Neural progenitor cell (in vitro differentiated cells): Measurements from ENCODE around the gene PLCD3. TPM values are rescaled to one million over a fixed set of nuclear protein-coding genes. Genes with fewer than 3 reads are reported as not detected.

Experiments
- DNase-seq: peaks from one replicate; pipeline ENCODE4 v3.0.0-alpha.2; 2016; ENCODE audit warnings: low spot score
- H2AFZ ChIP-seq: fragments of 200-600 bp; sonication (generic); replicated peaks from 2 replicates; pipeline ENCODE4 v1.6.1; 2016; ENCODE audit warnings: antibody characterized with exemption
- H3F3A ChIP-seq: fragments of 200-600 bp; sonication (generic); 2 replicates; pipeline ENCODE4 v1.6.1; 2016; ENCODE audit warnings: antibody characterized with exemption, low read depth
- H3K27ac ChIP-seq: fragments of 200-600 bp; sonication (generic); 2 replicates; pipeline ENCODE4 v1.5.1; 2016; ENCODE audit warnings: mild to moderate bottlenecking
- H3K27me3 ChIP-seq: fragments of 200-600 bp; sonication (generic); 2 replicates; pipeline ENCODE4 v1.6.1; 2016; ENCODE audit warnings: mild to moderate bottlenecking, moderate library complexity
- H3K36me3 ChIP-seq: fragments of 200-600 bp; sonication (generic); 2 replicates; pipeline ENCODE4 v1.5.1; 2016
- H3K4me1 ChIP-seq: fragments of 200-600 bp; sonication (generic); 2 replicates; pipeline ENCODE4 v1.6.1; 2016; ENCODE audit warnings: mixed run types
- H3K4me2 ChIP-seq: fragments of 200-600 bp; sonication (generic); 2 replicates; pipeline ENCODE4 v1.6.1; 2016
- H3K4me3 ChIP-seq: fragments of 200-600 bp; sonication (generic); 2 replicates; pipeline ENCODE4 v1.5.1; 2016
- H3K79me2 ChIP-seq: fragments of 200-600 bp; sonication (generic); 2 replicates; pipeline ENCODE4 v1.6.1; 2016; ENCODE audit warnings: low read depth
- H3K9ac ChIP-seq: fragments of 200-600 bp; sonication (generic); 2 replicates; pipeline ENCODE4 v1.6.1; 2016
- H3K9me3 ChIP-seq: fragments of 200-600 bp; sonication (generic); 2 replicates; pipeline ENCODE4 v1.5.1; 2016; ENCODE audit warnings: low read depth
- H4K20me1 ChIP-seq: fragments of 200-600 bp; sonication (generic); 2 replicates; pipeline ENCODE4 v1.6.1; 2016; ENCODE audit warnings: low read depth
- H3K27ac Mint-ChIP-seq: 3 replicates; pipeline ENCODE4 v1.8.0; 2021; ENCODE audit warnings: mixed read lengths
- H3K27me3 Mint-ChIP-seq: 2 replicates; pipeline ENCODE4 v1.8.0; 2022; ENCODE audit warnings: low read depth, mild to moderate bottlenecking, inconsistent platforms, moderate library complexity, mixed read lengths; ENCODE audit not compliant: insufficient read depth
- H3K36me3 Mint-ChIP-seq: 3 replicates; pipeline ENCODE4 v1.8.0; 2021; ENCODE audit warnings: mixed read lengths
- H3K4me1 Mint-ChIP-seq: 3 replicates; pipeline ENCODE4 v1.8.0; 2021; ENCODE audit warnings: mixed read lengths
- H3K4me3 Mint-ChIP-seq: 3 replicates; pipeline ENCODE4 v1.8.0; 2021; ENCODE audit warnings: mild to moderate bottlenecking, moderate library complexity, mixed read lengths
- H3K9me3 Mint-ChIP-seq: 3 replicates; pipeline ENCODE4 v1.8.0; 2020; ENCODE audit warnings: mixed read lengths
- CTCF ChIP-seq: fragments of 200-600 bp; sonication (generic); IDR thresholded peaks from 2 replicates; pipeline ENCODE4 v1.5.1; 2017; ENCODE audit warnings: antibody characterized with exemption, mild to moderate bottlenecking
- EZH2 ChIP-seq: fragments of 200-600 bp; sonication (generic); IDR thresholded peaks from 2 replicates; pipeline ENCODE4 v1.6.1; 2017; ENCODE audit warnings: antibody characterized with exemption, mild to moderate bottlenecking, moderate library complexity
- EZH2phosphoT487 ChIP-seq: fragments of 200-600 bp; sonication (generic); IDR thresholded peaks from 2 replicates; pipeline ENCODE4 v1.6.1; 2017; ENCODE audit warnings: antibody characterized with exemption
- total RNA-seq: library from RNA; depleted of rRNA; stranded (reverse); fragments of >200 nt; gene quantifications from 2 replicates; pipeline ENCODE4 v1.2.3, GENCODE V29; 2015; ENCODE audit warnings: low replicate concordance

Gene PLCD3
- total RNA-seq, 1 donor from 2014 or later = 16.0 TPM

GRCh38 chr17:45098869-45099616 lies 33.3 kb downstream of the PLCD3 start:
- no peaks in the 10 kb centered on the region for H3K9me3 Mint-ChIP-seq

GRCh38 chr17:45098081-45098868 lies 34.0 kb downstream of the PLCD3 start:
- H3K36me3 ChIP-seq = peaks cover 7% of the 10 kb centered on the region
- H3K27ac Mint-ChIP-seq = no peak overlapping the region
- peaks cover 3% of the 10 kb centered on the region for H3K27me3 Mint-ChIP-seq
- no peaks in the 10 kb centered on the region for H3K27me3 ChIP-seq
- no peak overlapping the region for H3K4me2 ChIP-seq
- no peaks in the 10 kb centered on the region for H3K9me3 Mint-ChIP-seq
- peaks cover 34% of the 10 kb centered on the region for H3K36me3 Mint-ChIP-seq
- no peak overlapping the region for H3K9ac ChIP-seq
- H3K4me3 ChIP-seq = no peak overlapping the region
- no peak overlapping the region for H3K27ac ChIP-seq
- no peak overlapping the region for H3K4me3 Mint-ChIP-seq
- H4K20me1 ChIP-seq = peaks cover 15% of the 10 kb centered on the region
- H3K9me3 ChIP-seq = no peaks in the 10 kb centered on the region
- no peak overlapping the region for H2AFZ ChIP-seq
- peaks cover 3% of the 10 kb centered on the region for H3F3A ChIP-seq
- H3K4me1 Mint-ChIP-seq = no peaks in the 10 kb centered on the region
- H3K4me1 ChIP-seq = no peaks in the 10 kb centered on the region
- no peak for TF ChIP-seq CTCF
- no peak for DNase-seq
- no peaks in the 10 kb centered on the region for H3K79me2 ChIP-seq

More at GRCh38 chr17:45098869-45099616, 33.3 kb downstream of the PLCD3 start:
- TF ChIP-seq EZH2phosphoT487 = no peak
- peak; percentile 92 for TF ChIP-seq CTCF
- Histone ChIP-seq H3K79me2 (no peaks in the 10 kb centered on the region), H3K4me3 (no peak overlapping the region), H3K9ac (no peak overlapping the region), H3K27me3 (no peaks in the 10 kb centered on the region), H3K4me1 (no peaks in the 10 kb centered on the region), H3F3A (peaks cover 3% of the 10 kb centered on the region), H3K36me3 (peaks cover 7% of the 10 kb centered on the region), H4K20me1 (peaks cover 15% of the 10 kb centered on the region), H3K9me3 (no peaks in the 10 kb centered on the region), H2AFZ (no peak overlapping the region), H3K4me2 (no peak overlapping the region), H3K27ac (no peak overlapping the region)
- H3K4me1 Mint-ChIP-seq = no peaks in the 10 kb centered on the region
- H3K27ac Mint-ChIP-seq = no peak overlapping the region
- peak; percentile 92 for DNase-seq
- peaks cover 36% of the 10 kb centered on the region for H3K36me3 Mint-ChIP-seq
- H3K4me3 Mint-ChIP-seq = no peak overlapping the region
- peaks cover 3% of the 10 kb centered on the region for H3K27me3 Mint-ChIP-seq

- no peak overlapping the region for H3K4me3 ChIP-seq
- H3F3A ChIP-seq = peaks cover 3% of the 10 kb centered on the region
- H3K4me1 ChIP-seq = no peaks in the 10 kb centered on the region
- H4K20me1 ChIP-seq = peaks cover 15% of the 10 kb centered on the region
- no peak for DNase-seq
- H3K9me3 ChIP-seq = no peaks in the 10 kb centered on the region
- H3K4me2 ChIP-seq = no peak overlapping the region
- peaks cover 7% of the 10 kb centered on the region for H3K36me3 ChIP-seq
- no peaks in the 10 kb centered on the region for H3K79me2 ChIP-seq
- Mint-ChIP-seq H3K4me1 (no peaks in the 10 kb centered on the region), H3K4me3 (no peak overlapping the region), H3K27me3 (peaks cover 5% of the 10 kb centered on the region), H3K9me3 (no peaks in the 10 kb centered on the region), H3K27ac (no peak overlapping the region), H3K36me3 (peaks cover 31% of the 10 kb centered on the region)
- no peak overlapping the region for H2AFZ ChIP-seq
- TF ChIP-seq EZH2phosphoT487 (no peak), EZH2 (no peak), CTCF (no peak)
- H3K27me3 ChIP-seq = no peaks in the 10 kb centered on the region
- H3K9ac ChIP-seq = no peak overlapping the region
- H3K27ac ChIP-seq = no peak overlapping the region
These were observed 35.4 kb downstream of the PLCD3 start for GRCh38 chr17:45096926-45097325.
